Tibial artery (tissue), 4 donors: ENCODE data around the gene CDK17.

Source experiments
- DNase-seq, 2 donors: peaks; one replicate each; pipeline ENCODE4 v3.0.0-alpha.2; 2019
- H3K27ac ChIP-seq, 2 donors: fragments of 200-600 bp; sonication (generic) in 1 of 2; 1 replicate in 1 of 2; 2 replicates in 1 of 2; pipeline ENCODE4 v1.5.1; 2018 to 2019; ENCODE audit warnings: mild to moderate bottlenecking in 1 of 2
- H3K27me3 ChIP-seq, 2 donors: fragments of 200-600 bp; sonication (generic) in 1 of 2; one replicate each; pipeline versions ENCODE4 v1.5.1 to v1.6.0; 2016 to 2019
- H3K36me3 ChIP-seq, 3 donors: fragments of 200-600 bp; sonication (generic) in 2 of 3; one replicate each; pipeline ENCODE4 v1.5.1; 2016 to 2019; ENCODE audit warnings: mild to moderate bottlenecking in 2 of 3
- H3K4me1 ChIP-seq, 4 donors: fragments of 200-600 bp; sonication (generic) in 2 of 4; 1 replicate in 3 of 4; 2 replicates in 1 of 4; pipeline ENCODE4 v1.5.1; 2016 to 2019
- H3K4me3 ChIP-seq, 2 donors: fragments of 200-600 bp; sonication (generic) in 1 of 2; 1 replicate in 1 of 2; 2 replicates in 1 of 2; pipeline ENCODE4 v1.5.1; 2018 to 2019; ENCODE audit warnings: mild to moderate bottlenecking in 2 of 2
- H3K9me3 ChIP-seq, 3 donors: fragments of 200-600 bp; sonication (generic) in 1 of 3; one replicate each; pipeline ENCODE4 v1.5.1; 2016 to 2019
- intact Hi-C: fragments of 100-400 bp; cut with DNase I; formaldehyde crosslinking; loops from one replicate; pipeline ENCODE4 v1.15.0; 2023; ENCODE audit warnings: low total_unique reads
- TF ChIP-seq, protein P1 (sequence below), 2 experiments: fragments of 200-600 bp in 1 of 2; fragments of 450-650 bp in 1 of 2; IDR thresholded peaks; one replicate each; pipeline ENCODE4 v1.5.1; 2017 to 2019; ENCODE audit warnings: antibody characterized with exemption in 2 of 2, mild to moderate bottlenecking in 1 of 2, moderate library complexity in 1 of 2

Gene CDK17

DNA sequence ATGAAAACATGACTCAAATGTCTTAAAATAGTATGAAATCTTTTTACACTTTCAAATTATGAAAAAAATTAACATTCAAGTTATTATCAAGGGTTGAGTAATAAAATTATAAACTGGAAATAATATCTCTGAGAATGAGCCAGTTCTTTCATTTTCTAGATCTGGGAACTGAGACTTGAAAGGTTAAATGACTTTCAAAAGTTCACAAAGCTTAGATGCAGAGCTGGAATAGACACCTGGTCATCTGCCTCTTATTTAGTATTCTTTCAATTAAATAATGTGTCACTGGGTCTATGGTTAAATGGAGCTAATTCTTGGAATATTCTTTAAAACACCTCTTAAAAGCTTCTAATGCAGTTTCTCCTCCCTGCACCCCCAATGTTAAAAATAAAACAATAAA, 86.6 kb downstream of the CDK17 start:
- Histone ChIP-seq H3K27me3 (no peaks in the 10 kb centered on the region), H3K4me3 (no peak overlapping the region), H3K9me3 (no peaks in the 10 kb centered on the region), H3K4me1 (peaks cover 0 to 15% (median 6%) of the 10 kb centered on the region in 4 donors), H3K27ac (no peak overlapping the region), H3K36me3 (peaks cover 0 to 5% (median 0%) of the 10 kb centered on the region in 3 donors)
- TF ChIP-seq, protein P1, sequence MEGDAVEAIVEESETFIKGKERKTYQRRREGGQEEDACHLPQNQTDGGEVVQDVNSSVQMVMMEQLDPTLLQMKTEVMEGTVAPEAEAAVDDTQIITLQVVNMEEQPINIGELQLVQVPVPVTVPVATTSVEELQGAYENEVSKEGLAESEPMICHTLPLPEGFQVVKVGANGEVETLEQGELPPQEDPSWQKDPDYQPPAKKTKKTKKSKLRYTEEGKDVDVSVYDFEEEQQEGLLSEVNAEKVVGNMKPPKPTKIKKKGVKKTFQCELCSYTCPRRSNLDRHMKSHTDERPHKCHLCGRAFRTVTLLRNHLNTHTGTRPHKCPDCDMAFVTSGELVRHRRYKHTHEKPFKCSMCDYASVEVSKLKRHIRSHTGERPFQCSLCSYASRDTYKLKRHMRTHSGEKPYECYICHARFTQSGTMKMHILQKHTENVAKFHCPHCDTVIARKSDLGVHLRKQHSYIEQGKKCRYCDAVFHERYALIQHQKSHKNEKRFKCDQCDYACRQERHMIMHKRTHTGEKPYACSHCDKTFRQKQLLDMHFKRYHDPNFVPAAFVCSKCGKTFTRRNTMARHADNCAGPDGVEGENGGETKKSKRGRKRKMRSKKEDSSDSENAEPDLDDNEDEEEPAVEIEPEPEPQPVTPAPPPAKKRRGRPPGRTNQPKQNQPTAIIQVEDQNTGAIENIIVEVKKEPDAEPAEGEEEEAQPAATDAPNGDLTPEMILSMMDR (IDR thresholded peaks at IDR 0.05), result no peak
- no peak for DNase-seq
- intact Hi-C loops, result no loop called here

DNA sequence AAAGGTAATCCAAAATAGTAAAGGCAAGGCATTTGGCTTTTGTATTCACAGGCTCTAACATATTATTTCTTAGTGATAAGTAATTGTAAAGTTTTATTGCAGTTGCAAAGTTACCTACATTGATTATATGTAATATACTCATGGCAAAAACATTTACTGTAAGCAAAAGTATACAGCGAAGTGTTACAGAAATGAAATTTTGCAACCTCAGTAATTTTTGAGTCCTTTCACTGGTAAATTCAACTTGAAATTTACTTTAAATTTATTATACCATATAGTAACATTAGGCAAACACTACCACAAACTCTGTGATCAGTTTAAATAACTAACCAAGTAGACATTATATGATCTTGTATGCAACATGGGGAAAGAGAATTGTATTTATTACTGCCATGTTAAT, 89.0 kb downstream of the CDK17 start:
- H3K9me3 ChIP-seq, result no peaks in the 10 kb centered on the region
- no peak overlapping the region for H3K4me3 ChIP-seq
- H3K27me3 ChIP-seq, result no peaks in the 10 kb centered on the region
- peaks cover 0 to 5% (median 0%) of the 10 kb centered on the region in 3 donors for H3K36me3 ChIP-seq
- peaks cover 0 to 15% (median 6%) of the 10 kb centered on the region in 4 donors for H3K4me1 ChIP-seq
- TF ChIP-seq, protein P1 (IDR thresholded peaks at IDR 0.05), result no peak
- no peak overlapping the region for H3K27ac ChIP-seq
- intact Hi-C loops, result no loop called here
- no peak for DNase-seq

DNA sequence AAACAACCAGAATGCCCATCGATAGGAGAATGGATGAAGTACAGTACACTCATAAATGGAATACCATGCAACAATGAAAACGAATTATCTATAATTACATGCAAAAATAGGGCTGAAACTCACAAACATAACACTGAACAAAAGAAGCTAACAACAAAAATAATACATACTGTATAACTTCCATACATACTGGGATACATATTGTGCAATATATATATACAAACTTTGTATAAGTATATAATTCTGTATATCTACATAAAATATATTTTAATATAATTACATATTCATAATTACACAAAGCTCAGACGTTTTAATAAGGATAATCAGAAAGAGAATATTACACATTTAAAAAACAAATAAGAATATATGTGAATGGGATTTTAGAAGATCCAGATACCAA, 90.2 kb downstream of the CDK17 start:
- no peak for DNase-seq
- no peak overlapping the region for H3K4me3 ChIP-seq
- H3K27me3 ChIP-seq, result no peaks in the 10 kb centered on the region
- H3K4me1 ChIP-seq, result peaks cover 0 to 15% (median 6%) of the 10 kb centered on the region in 4 donors
- H3K36me3 ChIP-seq, result peaks cover 0 to 5% (median 0%) of the 10 kb centered on the region in 3 donors
- no peak overlapping the region for H3K27ac ChIP-seq
- TF ChIP-seq, protein P1 (IDR thresholded peaks at IDR 0.05), result no peak
- no peaks in the 10 kb centered on the region for H3K9me3 ChIP-seq
- intact Hi-C loops, result no loop called here

DNA sequence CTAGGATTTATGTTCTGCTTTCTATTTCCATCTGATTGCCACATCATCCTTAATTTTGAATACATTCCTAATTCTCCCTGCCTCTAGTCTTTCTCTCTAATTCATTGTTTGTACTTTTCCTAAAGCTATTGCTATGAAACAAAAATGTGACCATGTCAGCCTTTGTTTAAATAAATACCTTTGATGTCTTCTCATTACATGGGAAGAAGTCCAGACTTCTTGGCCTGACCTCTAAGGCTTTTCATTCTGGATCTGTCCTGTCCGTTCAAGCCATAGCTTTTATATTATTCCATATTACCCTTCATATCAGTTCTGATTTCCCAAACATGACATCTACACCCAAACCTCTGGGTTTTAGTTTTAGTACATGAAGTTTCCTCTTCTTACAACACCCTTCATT, 91.4 kb downstream of the CDK17 start:
- Histone ChIP-seq H3K36me3 (peaks cover 0 to 5% (median 0%) of the 10 kb centered on the region in 3 donors), H3K27ac (no peak overlapping the region), H3K4me1 (peaks cover 0 to 4% (median under 1%) of the 10 kb centered on the region in 4 donors), H3K4me3 (no peak overlapping the region), H3K9me3 (no peaks in the 10 kb centered on the region), H3K27me3 (no peaks in the 10 kb centered on the region)
- no peak for DNase-seq
- intact Hi-C loops, result no loop called here
- TF ChIP-seq, protein P1 (IDR thresholded peaks at IDR 0.05), result no peak

DNA sequence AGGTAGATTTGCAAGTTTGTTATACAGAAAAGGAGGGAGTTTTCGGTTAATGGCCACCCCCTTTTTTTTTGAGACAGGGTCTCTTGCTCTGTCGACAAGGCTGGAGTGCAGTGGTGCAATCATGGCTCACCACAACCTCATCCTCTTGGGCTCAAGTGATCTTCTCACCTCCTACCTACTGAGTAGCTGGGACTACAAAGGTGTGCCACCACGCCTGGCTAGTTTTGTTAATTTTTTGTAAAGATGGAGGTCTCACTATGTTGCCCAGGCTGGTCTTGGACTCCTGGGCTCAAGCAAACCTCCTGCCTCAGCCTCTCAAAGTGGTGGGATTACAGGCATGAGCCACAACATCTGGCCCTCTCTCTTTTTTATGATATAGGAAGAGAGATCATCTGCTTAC, 94.6 kb downstream of the CDK17 start:
- Histone ChIP-seq H3K27me3 (no peaks in the 10 kb centered on the region), H3K4me1 (no peaks in the 10 kb centered on the region), H3K36me3 (no peaks in the 10 kb centered on the region), H3K4me3 (no peak overlapping the region), H3K27ac (no peak overlapping the region), H3K9me3 (no peaks in the 10 kb centered on the region)
- TF ChIP-seq, protein P1 (IDR thresholded peaks at IDR 0.05), result no peak
- intact Hi-C loops, result no loop called here
- no peak for DNase-seq

DNA sequence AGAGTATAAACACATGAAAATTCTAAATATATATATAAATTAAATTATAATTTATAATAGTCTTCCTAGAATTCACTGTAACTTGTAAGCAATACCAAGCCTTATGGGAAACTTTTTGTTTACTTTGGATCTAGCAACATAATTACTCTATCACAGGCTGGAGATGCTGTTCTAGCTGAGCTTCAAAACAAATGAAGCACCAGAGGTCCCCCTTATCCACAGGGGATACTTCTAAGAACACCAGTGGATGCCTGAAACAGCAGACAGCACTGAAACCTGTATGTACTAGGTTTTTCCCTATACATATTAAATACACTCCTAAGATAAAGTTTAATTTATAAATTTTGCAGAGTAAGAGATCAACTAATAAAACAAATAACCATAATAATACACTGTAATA, 96.6 kb downstream of the CDK17 start:
- DNase-seq, result no peak
- no peaks in the 10 kb centered on the region for H3K4me1 ChIP-seq
- no peak overlapping the region for H3K4me3 ChIP-seq
- no peaks in the 10 kb centered on the region for H3K9me3 ChIP-seq
- H3K27me3 ChIP-seq, result no peaks in the 10 kb centered on the region
- peaks cover 0 to 12% (median 8%) of the 10 kb centered on the region in 3 donors for H3K36me3 ChIP-seq
- H3K27ac ChIP-seq, result no peak overlapping the region
- TF ChIP-seq, protein P1 (IDR thresholded peaks at IDR 0.05), result no peak
- intact Hi-C loops, result no loop called here
